H9 (cell line): ENCODE results near the gene GABBR2. TPM values are rescaled to one million over a fixed set of nuclear protein-coding genes. Genes with fewer than 3 reads are reported as not detected.

Experiments
- DNase-seq: peaks from one replicate; pipeline ENCODE4 v3.0.0-alpha.2; 2017
- H2AFZ ChIP-seq: one replicate; pipeline ENCODE4 v1.6.1; 2013; ENCODE audit warnings: mild to moderate bottlenecking, low read length, control low read depth, moderate library complexity
- H2AK5ac ChIP-seq: 2 replicates; pipeline ENCODE4 v1.6.1; 2013; ENCODE audit warnings: low read length, control low read depth, mixed read lengths; ENCODE audit not compliant: insufficient read length
- H2BK120ac ChIP-seq: one replicate; pipeline ENCODE4 v1.6.1; 2013; ENCODE audit warnings: low read depth, mild to moderate bottlenecking, low read length, control low read depth, inconsistent platforms; ENCODE audit not compliant: poor library complexity, severe bottlenecking
- H2BK12ac ChIP-seq: 2 replicates; pipeline ENCODE4 v1.6.1; 2013; ENCODE audit warnings: low read length, control low read depth, mixed read lengths, low read depth; ENCODE audit not compliant: insufficient read length
- H2BK15ac ChIP-seq: 2 replicates; pipeline ENCODE4 v1.6.1; 2013; ENCODE audit warnings: low read depth, low read length, control low read depth
- H2BK20ac ChIP-seq: one replicate; pipeline ENCODE4 v1.6.1; 2013; ENCODE audit warnings: low read depth, mild to moderate bottlenecking, low read length, control low read depth, inconsistent platforms; ENCODE audit not compliant: poor library complexity, severe bottlenecking
- H2BK5ac ChIP-seq: 2 replicates; pipeline ENCODE4 v1.6.1; 2013; ENCODE audit warnings: low read length, control low read depth, mixed read lengths; ENCODE audit not compliant: insufficient read length
- H3K14ac ChIP-seq: 2 replicates; pipeline ENCODE4 v1.6.1; 2013; ENCODE audit warnings: low read length, control low read depth; ENCODE audit not compliant: insufficient read depth
- H3K18ac ChIP-seq: 2 replicates; pipeline ENCODE4 v1.6.1; 2013; ENCODE audit warnings: low read depth, mild to moderate bottlenecking, mixed read lengths, low read length, control low read depth; ENCODE audit not compliant: insufficient read length
- H3K23ac ChIP-seq: 2 replicates; pipeline ENCODE4 v1.6.1; 2013; ENCODE audit warnings: low read length, control low read depth, mixed read lengths, low read depth; ENCODE audit not compliant: insufficient read length
- H3K23me2 ChIP-seq: 2 replicates; pipeline ENCODE4 v1.6.1; 2013; ENCODE audit warnings: low read depth, mild to moderate bottlenecking, mixed read lengths, low read length, control low read depth; ENCODE audit not compliant: insufficient read length, poor library complexity, severe bottlenecking
- H3K27ac ChIP-seq: 2 replicates; pipeline ENCODE4 v1.5.1; 2013; ENCODE audit warnings: low read length, control low read depth, mixed read lengths, low read depth; ENCODE audit not compliant: insufficient read length
- H3K27me3 ChIP-seq: 2 replicates; pipeline ENCODE4 v1.6.1; 2013; ENCODE audit warnings: low read length, control low read depth, inconsistent platforms; ENCODE audit not compliant: insufficient read depth
- H3K4ac ChIP-seq: 2 replicates; pipeline ENCODE4 v1.6.1; 2013; ENCODE audit warnings: low read depth, mild to moderate bottlenecking, control low read depth, inconsistent platforms, low read length, moderate library complexity
- H3K4me1 ChIP-seq: 2 replicates; pipeline ENCODE4 v1.6.1; 2013; ENCODE audit warnings: low read length, control low read depth, inconsistent platforms; ENCODE audit not compliant: insufficient read depth
- H3K4me2 ChIP-seq: 2 replicates; pipeline ENCODE4 v1.6.1; 2013; ENCODE audit warnings: low read length, control low read depth, mixed read lengths; ENCODE audit not compliant: insufficient read length, insufficient read depth
- H3K56ac ChIP-seq: 2 replicates; pipeline ENCODE4 v1.6.1; 2013; ENCODE audit warnings: low read depth, mild to moderate bottlenecking, mixed read lengths, low read length, control low read depth; ENCODE audit not compliant: insufficient read length
- H3K79me1 ChIP-seq: 2 replicates; pipeline ENCODE4 v1.6.1; 2013; ENCODE audit warnings: low read depth, mild to moderate bottlenecking, moderate library complexity, low read length, control low read depth, inconsistent platforms; ENCODE audit not compliant: insufficient read depth, poor library complexity, severe bottlenecking
- H3K79me2 ChIP-seq: 2 replicates; pipeline ENCODE4 v1.6.1; 2013; ENCODE audit warnings: low read length, control low read depth, inconsistent platforms; ENCODE audit not compliant: insufficient read depth
- H3K9ac ChIP-seq: 2 replicates; pipeline ENCODE4 v1.6.1; 2013; ENCODE audit warnings: low read length, control low read depth, mixed read lengths; ENCODE audit not compliant: insufficient read length; ENCODE audit errors: extremely low read depth
- H3K9me3 ChIP-seq: one replicate; pipeline ENCODE4 v1.6.1; 2013; ENCODE audit warnings: low read depth, low read length, inconsistent platforms; ENCODE audit not compliant: control insufficient read depth
- H3T11ph ChIP-seq: one replicate; pipeline ENCODE4 v1.6.1; 2013; ENCODE audit warnings: mild to moderate bottlenecking, low read length, control low read depth, inconsistent platforms
- H4K20me1 ChIP-seq: one replicate; pipeline ENCODE4 v1.6.1; 2013; ENCODE audit not compliant: control insufficient read depth, insufficient read length, insufficient read depth
- H4K5ac ChIP-seq: 2 replicates; pipeline ENCODE4 v1.6.1; 2013; ENCODE audit warnings: low read depth, mild to moderate bottlenecking, mixed read lengths, low read length, control low read depth; ENCODE audit not compliant: insufficient read length
- H4K8ac ChIP-seq: replicated peaks from 2 replicates; pipeline ENCODE4 v1.6.1; 2013; ENCODE audit warnings: low read length, control low read depth, mixed read lengths, low read depth; ENCODE audit not compliant: insufficient read length
- H4K91ac ChIP-seq: 2 replicates; pipeline ENCODE4 v1.6.1; 2013; ENCODE audit warnings: low read depth, mild to moderate bottlenecking, moderate library complexity, mixed read lengths, low read length, control low read depth; ENCODE audit not compliant: insufficient read length
- H3K27ac Mint-ChIP-seq, 3 experiments: 2 replicates in 2 of 3; 3 replicates in 1 of 3; pipeline ENCODE4 v1.8.0; 2020 to 2021; ENCODE audit warnings: mixed read lengths in 3 of 3, mild to moderate bottlenecking in 1 of 3, moderate library complexity in 1 of 3
- H3K27me3 Mint-ChIP-seq: 2 replicates; pipeline ENCODE4 v1.8.0; 2021; ENCODE audit warnings: low read depth, mild to moderate bottlenecking, moderate library complexity, mixed read lengths
- H3K36me3 Mint-ChIP-seq, 3 experiments: 2 replicates in 2 of 3; 3 replicates in 1 of 3; pipeline ENCODE4 v1.8.0; 2020 to 2021; ENCODE audit warnings: low read depth in 3 of 3, mixed read lengths in 3 of 3; ENCODE audit not compliant: insufficient read depth in 1 of 3
- H3K4me1 Mint-ChIP-seq, 2 experiments: 2 replicates each; pipeline ENCODE4 v1.8.0; 2020; ENCODE audit warnings: mixed read lengths in 2 of 2
- H3K4me3 Mint-ChIP-seq, 2 experiments: 2 replicates in 1 of 2; 3 replicates in 1 of 2; pipeline ENCODE4 v1.8.0; 2020 to 2021; ENCODE audit warnings: mild to moderate bottlenecking in 2 of 2, mixed read lengths in 2 of 2, moderate library complexity in 1 of 2
- H3K9me3 Mint-ChIP-seq, 2 experiments: 2 replicates in 1 of 2; 3 replicates in 1 of 2; pipeline ENCODE4 v1.8.0; 2020; ENCODE audit warnings: mild to moderate bottlenecking in 2 of 2, mixed read lengths in 2 of 2, moderate library complexity in 1 of 2
- WGBS: extraction: QIAGEN DNeasy Blood & Tissue Kit; methylation state at CpG from one replicate; pipeline ENCODE4 v1.1.7; 2013; ENCODE audit warnings: missing lambda C conversion rate, low lambda C conversion rate, mixed read lengths; ENCODE audit not compliant: insufficient read length; ENCODE audit errors: extremely low coverage; 5-methylcytosine and 5-hydroxymethylcytosine counted together
- total RNA-seq: library from RNA; stranded (reverse); gene quantifications from 2 replicates; pipeline ENCODE4 v1.2.1, GENCODE V29; 2021
- TF ChIP-seq, protein P1 (sequence below): fragments of 200-600 bp; sonication (generic); conservative IDR thresholded peaks from 3 replicates; pipeline ENCODE4 v1.8.0; 2021; ENCODE audit warnings: antibody characterized with exemption, mild to moderate bottlenecking

Gene GABBR2
- total RNA-seq, 1 experiment from 2014 or later: 0.66 TPM

DNA sequence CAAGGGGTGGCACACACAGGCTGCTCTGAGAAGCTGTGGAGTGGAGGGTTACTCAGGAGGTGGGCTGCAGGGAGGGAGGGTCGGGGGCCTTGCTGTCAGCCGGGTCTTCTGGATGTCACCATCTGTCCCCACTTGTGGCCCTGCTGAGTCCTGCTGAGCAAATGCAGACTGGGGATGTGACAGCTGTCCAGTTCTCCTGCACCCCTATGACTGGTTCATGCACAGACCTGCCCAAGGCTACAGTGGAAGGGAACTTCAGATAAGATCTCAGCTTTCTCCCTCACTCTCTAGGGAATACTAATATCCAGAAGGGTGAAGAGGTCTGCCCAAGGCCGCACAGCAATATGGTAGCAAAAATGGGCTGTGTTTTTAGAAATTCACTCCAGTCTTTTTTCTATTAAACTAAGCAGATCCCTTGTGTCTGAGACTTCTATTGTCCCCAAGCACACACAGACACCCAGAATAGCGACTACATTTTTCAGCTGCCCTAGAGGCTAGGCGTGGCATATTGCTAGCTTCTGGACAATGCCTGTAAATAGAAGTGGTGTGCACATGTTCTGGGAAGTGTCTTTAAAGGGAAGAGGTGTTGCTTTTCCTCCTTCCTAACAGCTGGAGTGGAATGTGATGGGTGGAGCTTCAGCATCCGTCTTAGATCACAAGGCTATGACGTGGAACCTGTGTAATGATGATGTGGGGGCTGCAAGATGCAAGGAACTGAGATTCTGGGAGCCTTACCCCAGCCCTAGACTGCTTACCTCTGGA, 402.2 kb downstream of the GABBR2 start:
- Histone ChIP-seq H3K9ac (no peak overlapping the region), H2BK15ac (no peak overlapping the region), H2BK12ac (no peak overlapping the region), H3K18ac (no peak overlapping the region), H4K5ac (no peak overlapping the region), H3K27ac (no peak overlapping the region), H3K23me2 (no peaks in the 10 kb centered on the region), H2AK5ac (no peak overlapping the region), H3T11ph (no peak overlapping the region), H2AFZ (no peak overlapping the region), H2BK120ac (no peak overlapping the region), H3K4me1 (no peaks in the 10 kb centered on the region), H3K56ac (no peak overlapping the region), H4K91ac (no peak overlapping the region), H3K9me3 (no peaks in the 10 kb centered on the region), H3K79me1 (no peaks in the 10 kb centered on the region), H3K4ac (no peak overlapping the region), H3K4me2 (no peak overlapping the region), H4K20me1 (no peaks in the 10 kb centered on the region), H3K14ac (no peak overlapping the region), H4K8ac (no peak overlapping the region), H3K79me2 (no peaks in the 10 kb centered on the region), H2BK20ac (no peak overlapping the region), H2BK5ac (no peak overlapping the region), H3K23ac (no peak overlapping the region), H3K27me3 (no peaks in the 10 kb centered on the region)
- Mint-ChIP-seq H3K9me3 (no peaks in the 10 kb centered on the region), H3K27me3 (no peaks in the 10 kb centered on the region; the same call in 1 of the 2 replicates), H3K36me3 (no peaks in the 10 kb centered on the region), H3K4me3 (no peak overlapping the region), H3K4me1 (peaks cover 3 to 10% of the 10 kb centered on the region in 2 experiments; a peak in 2 of 4 replicates), H3K27ac (no peak overlapping the region; a peak in 1 of 7 replicates)
- DNase-seq: no peak
- WGBS: no CpG with 5 or more reads among the region's 7 CpGs
- TF ChIP-seq, protein P1, sequence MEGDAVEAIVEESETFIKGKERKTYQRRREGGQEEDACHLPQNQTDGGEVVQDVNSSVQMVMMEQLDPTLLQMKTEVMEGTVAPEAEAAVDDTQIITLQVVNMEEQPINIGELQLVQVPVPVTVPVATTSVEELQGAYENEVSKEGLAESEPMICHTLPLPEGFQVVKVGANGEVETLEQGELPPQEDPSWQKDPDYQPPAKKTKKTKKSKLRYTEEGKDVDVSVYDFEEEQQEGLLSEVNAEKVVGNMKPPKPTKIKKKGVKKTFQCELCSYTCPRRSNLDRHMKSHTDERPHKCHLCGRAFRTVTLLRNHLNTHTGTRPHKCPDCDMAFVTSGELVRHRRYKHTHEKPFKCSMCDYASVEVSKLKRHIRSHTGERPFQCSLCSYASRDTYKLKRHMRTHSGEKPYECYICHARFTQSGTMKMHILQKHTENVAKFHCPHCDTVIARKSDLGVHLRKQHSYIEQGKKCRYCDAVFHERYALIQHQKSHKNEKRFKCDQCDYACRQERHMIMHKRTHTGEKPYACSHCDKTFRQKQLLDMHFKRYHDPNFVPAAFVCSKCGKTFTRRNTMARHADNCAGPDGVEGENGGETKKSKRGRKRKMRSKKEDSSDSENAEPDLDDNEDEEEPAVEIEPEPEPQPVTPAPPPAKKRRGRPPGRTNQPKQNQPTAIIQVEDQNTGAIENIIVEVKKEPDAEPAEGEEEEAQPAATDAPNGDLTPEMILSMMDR: no peak
